Mesodermal cell (in vitro differentiated cells): Measurements from ENCODE around the gene C4orf36. TPM values are rescaled to one million over a fixed set of nuclear protein-coding genes. Genes with fewer than 3 reads are reported as not detected.

ENCODE experiments used
- H3K27ac ChIP-seq: 2 replicates; pipeline ENCODE4 v1.7.0; 2013; ENCODE audit warnings: mild to moderate bottlenecking, low read depth, low read length, moderate library complexity; ENCODE audit not compliant: severe bottlenecking
- H3K36me3 ChIP-seq: 2 replicates; pipeline ENCODE4 v1.7.1; 2013; ENCODE audit warnings: mild to moderate bottlenecking, low read length, moderate library complexity; ENCODE audit not compliant: control insufficient read depth, insufficient read depth
- H3K4me1 ChIP-seq: one replicate; pipeline ENCODE4 v1.7.1; 2013; ENCODE audit warnings: mild to moderate bottlenecking, low read length; ENCODE audit not compliant: insufficient read depth, control insufficient read depth, poor library complexity, severe bottlenecking
- H3K4me3 ChIP-seq: 2 replicates; pipeline ENCODE4 v1.7.0; 2013; ENCODE audit warnings: low read length, control low read depth, mild to moderate bottlenecking; ENCODE audit not compliant: insufficient read depth, poor library complexity, severe bottlenecking; ENCODE audit errors: extremely low read depth
- H3K9me3 ChIP-seq: 2 replicates; pipeline ENCODE4 v1.7.1; 2013; ENCODE audit warnings: mild to moderate bottlenecking, low read length, moderate library complexity; ENCODE audit not compliant: control insufficient read depth
- WGBS, 2 experiments: methylation state at CpG; one replicate each; pipeline ENCODE4 v1.1.5; 2013; ENCODE audit warnings: missing lambda C conversion rate in 2 of 2; ENCODE audit not compliant: insufficient coverage in 2 of 2; 5-methylcytosine and 5-hydroxymethylcytosine counted together
- polyA plus RNA-seq, 2 experiments: library from polyadenylated mRNA; stranded (reverse); fragments of 50-300 nt; gene quantifications; one replicate each; pipeline ENCODE4 v1.2.3, GENCODE V29; 2013

The C4orf36 gene, protein sequence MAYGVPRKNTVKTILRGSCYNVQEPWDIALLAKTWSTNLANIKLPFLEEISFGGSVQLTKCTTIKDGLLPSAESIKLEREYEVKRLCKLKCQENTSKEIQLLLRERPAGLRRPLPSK
- 0.96 TPM for polyA plus RNA-seq (2013, experiment 1 of 2)
- polyA plus RNA-seq (2013, experiment 2 of 2) = not detected

DNA sequence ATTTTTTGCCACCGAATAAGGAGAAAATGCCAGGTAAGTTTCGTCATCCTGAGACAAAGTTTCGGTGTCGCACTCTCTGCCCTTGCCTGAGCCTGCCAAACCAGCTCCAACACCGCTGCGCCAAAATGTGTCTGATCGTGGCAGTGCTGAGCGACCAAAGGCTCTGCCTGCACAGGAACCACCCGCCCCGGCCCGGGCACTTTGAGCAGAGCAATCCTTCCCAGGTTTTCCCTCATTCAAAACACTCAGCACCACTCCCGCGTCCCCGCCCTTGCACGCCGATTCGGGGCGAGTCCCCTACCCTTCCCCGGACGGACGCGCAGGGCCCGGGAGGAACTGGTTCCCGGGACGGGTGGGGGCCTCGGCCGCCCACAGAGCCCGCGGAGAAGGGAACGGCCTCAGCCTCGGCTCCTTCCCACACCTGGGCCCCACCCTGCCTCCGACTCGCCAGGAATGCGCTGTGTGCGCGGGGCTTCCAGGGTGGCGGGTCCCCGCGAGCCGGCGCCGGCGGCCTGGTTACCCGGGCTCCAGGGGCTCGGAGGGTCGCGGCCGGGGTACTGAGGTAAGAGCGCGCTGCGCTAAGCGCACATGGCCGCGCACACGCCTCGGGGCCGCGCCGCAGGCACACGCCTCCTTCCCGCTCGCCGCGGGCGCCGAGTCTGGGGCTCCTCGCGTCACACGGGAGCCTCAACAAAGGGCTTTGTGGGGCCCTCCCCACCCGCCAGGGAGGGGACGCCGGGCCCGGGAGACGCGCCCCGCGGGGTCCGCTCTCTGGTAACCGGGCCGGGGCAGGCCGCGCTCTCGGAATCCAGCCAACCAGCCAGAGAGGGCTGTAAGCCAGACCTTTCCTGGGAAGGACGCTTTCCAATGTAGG, at the start of gene C4orf36:
Gene C4orf36, minus strand, starts transcription at position 661 of the 874 bp plus-strand sequence. CDS start 902 bp downstream, outside the sequence.
- Histone ChIP-seq H3K36me3 (no peaks in the 10 kb centered on the region), H3K4me1 (no peaks in the 10 kb centered on the region), H3K9me3 (no peaks in the 10 kb centered on the region), H3K27ac (peak within 1 kb of the TSS; percentile 60), H3K4me3 (peak within 1 kb of the TSS; percentile 66)
- 1 to 2% methylated on average over 70 to 78 of the region's 84 CpGs for WGBS, 2 experiments

DNA sequence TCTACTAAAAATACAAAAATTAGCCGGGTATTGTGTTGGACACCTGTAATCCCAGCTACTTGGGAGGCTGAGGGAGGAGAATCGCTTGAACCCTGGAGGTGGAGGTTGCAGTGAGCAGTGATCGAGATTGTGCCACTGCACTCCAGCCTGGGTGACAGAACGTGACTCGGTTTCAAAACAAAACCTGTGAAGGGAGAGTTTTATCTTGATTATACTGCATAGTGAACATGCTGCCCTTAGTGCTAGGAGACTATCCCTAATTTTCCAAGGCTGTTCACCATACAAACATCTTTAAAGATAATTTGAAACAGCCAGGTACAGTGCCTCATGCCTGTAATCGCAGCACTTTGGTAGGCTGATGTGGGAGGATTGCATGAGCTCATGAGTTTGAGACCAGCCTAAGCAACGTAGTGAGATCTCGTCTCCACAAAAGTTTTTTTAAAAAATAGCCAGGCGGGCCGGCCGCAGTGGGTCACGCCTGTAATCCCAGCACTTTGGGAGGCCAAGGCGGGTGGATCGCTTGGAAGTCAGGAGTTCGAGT, 48.8 kb upstream of the C4orf36 start:
- Histone ChIP-seq H3K9me3 (no peaks in the 10 kb centered on the region), H3K36me3 (no peaks in the 10 kb centered on the region), H3K4me1 (peaks cover 29% of the 10 kb centered on the region), H3K27ac (no peak overlapping the region), H3K4me3 (no peak overlapping the region)
- 96% methylated on average over 13 of the region's 15 CpGs for whole genome bisulfite sequencing, 2 experiments

DNA sequence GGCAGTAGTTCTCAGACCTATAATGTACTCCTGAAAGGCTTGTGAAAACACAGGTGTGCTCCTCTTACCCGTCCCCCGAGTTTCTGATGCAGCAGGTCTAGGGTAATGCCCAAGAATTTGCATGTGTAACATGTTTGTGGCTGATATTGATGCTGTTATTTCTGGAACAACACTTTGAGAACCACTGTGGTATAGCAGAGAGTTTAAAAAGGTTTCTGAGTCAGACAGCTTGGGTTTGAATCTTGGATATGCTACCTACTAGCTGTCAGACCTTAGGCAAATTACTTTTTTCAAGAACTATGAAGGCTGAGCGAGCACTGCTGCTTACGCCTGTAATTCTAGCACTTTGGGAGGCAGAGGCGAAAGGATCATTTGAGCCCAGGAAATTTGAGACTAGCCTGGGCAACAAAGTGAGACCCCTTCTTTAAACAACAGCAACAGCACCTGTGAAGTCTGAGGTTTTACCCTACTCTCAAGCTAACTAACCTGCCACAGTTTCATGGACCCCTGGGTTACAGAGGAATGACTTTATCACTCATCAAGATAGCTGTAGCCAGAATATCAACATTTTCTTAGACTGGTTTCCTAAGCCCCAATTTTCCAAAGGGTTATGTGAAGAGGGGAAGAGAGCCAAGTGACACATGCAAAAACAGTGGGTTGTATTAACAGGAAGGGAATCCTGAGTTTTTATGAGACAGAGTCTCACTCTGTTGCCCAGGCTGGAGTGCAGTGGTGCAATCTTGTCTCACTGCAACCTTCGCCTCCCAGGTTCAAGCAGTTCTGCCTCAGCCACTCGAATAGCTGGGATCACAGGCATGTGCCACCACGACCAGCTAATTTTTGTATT, 47.7 kb upstream of the C4orf36 start:
- no peak overlapping the region for H3K4me3 ChIP-seq

DNA sequence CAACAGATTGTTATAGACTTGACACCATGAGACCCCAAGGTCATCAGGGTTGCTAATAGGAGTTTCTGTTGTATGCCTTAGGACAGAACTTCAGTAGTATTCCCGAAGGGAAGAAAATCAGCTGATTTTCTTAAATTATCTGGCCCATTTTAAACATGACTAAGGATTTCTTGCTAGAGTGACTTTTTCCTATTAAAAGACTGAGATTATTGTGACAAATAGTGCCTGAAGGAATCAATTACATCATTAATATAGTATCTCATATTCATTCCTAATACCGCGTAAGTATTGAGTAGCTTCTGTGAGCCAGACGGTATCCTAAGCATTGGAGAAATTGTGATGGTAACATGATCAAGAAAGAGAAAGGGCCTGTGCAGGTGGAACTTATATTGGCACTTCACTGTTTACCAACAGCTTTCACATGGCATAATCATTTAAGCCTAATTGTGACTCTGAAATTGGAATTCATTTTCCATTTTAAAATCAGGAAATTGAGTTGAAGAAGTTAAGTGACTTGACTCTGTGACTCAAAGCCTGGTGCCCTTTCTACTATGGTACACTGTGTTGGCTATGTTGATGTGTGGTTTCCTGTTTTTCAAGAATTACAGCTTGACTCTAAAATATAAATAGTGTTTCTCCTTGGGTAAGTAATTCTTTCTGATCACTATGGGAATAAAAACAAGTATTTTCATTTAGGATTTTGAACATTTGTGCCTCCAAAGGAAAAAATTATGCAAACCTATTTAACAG, 46.7 kb upstream of the C4orf36 start:
- Histone ChIP-seq H3K36me3 (no peaks in the 10 kb centered on the region), H3K27ac (no peak overlapping the region), H3K4me3 (no peak overlapping the region), H3K9me3 (no peaks in the 10 kb centered on the region), H3K4me1 (peaks cover 29% of the 10 kb centered on the region)
- WGBS, 2 experiments = no CpG with 5 or more reads among the region's 4 CpGs

More for the DNA sequence above, 47.7 kb upstream of the C4orf36 start:
- H3K36me3 ChIP-seq = no peaks in the 10 kb centered on the region
- no peaks in the 10 kb centered on the region for H3K9me3 ChIP-seq
- peaks cover 29% of the 10 kb centered on the region for H3K4me1 ChIP-seq
- WGBS, 2 experiments = 85 to 88% methylated on average over 8 of the region's 8 CpGs
- peak overlapping the region; percentile 29 for H3K27ac ChIP-seq

DNA sequence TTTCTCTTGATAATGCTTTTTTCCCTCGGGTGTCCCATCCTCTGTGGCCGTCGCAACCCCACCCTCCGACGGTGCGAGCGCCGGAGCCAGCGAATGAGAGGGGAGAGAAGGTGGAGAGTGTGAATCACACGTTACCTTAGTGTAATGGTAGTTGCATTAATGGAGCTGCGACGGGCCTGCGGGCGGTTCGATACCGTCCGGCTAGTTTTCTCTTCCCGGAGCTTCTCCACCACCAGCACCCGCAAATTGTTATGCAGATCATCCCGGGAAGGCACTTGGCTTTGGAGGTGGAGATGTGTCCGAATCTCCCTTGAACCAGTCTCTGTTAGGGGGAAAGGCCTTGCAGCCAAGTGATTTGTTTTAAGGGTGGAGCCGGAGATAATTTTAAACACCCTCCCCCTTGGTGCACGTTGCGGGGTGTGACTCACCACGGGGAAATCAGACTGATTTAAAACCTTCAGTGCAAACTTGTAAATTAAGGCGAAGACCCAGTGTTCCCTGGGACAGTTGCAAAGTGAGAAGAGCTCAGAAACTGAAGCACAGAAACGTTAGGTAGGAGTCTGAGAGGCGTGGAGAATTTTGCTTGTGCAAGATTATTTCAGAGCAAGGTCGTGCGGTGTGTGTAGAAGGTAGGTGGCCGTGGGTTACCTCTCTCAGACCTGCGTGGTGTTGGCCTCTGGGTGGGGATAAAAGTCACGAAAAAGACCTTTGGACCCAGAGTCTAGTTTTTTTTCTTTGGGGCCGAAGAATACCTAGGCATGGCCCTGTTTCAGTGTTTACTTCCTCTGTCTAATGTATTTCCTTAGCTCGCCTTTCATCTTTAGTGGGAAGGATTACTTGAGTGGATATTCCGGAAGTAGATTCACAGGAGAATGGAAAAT, 43.9 kb upstream of the C4orf36 start:
- Histone ChIP-seq H3K4me3 (peak overlapping the region; percentile 77), H3K4me1 (peaks cover 29% of the 10 kb centered on the region), H3K36me3 (no peaks in the 10 kb centered on the region), H3K9me3 (no peaks in the 10 kb centered on the region), H3K27ac (peak overlapping the region; percentile 83)
- WGBS, 2 experiments = 2 to 4% methylated on average over 9 to 11 of the region's 36 CpGs

DNA sequence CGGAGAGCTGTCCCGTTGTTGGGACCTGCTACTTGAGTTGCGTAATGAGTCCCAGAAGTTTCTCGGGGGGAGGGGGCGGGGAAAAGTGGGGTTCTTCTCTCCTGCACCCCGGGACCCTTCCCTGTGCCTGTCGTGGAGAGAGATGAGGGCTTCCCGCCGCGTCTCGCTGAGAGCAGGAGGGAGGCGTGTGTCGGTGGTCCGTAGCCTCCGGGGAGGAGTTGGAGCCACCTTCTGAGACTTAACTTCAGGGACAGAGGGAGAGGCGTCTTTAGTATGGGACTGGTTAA, 43.3 kb upstream of the C4orf36 start:
- no peaks in the 10 kb centered on the region for H3K9me3 ChIP-seq
- H3K27ac ChIP-seq = peak overlapping the region; percentile 83
- peaks cover 29% of the 10 kb centered on the region for H3K4me1 ChIP-seq
- peak overlapping the region; percentile 77 for H3K4me3 ChIP-seq
- 0 to 3% methylated on average over 5 to 11 of the region's 16 CpGs for WGBS, 2 experiments
- no peaks in the 10 kb centered on the region for H3K36me3 ChIP-seq

DNA sequence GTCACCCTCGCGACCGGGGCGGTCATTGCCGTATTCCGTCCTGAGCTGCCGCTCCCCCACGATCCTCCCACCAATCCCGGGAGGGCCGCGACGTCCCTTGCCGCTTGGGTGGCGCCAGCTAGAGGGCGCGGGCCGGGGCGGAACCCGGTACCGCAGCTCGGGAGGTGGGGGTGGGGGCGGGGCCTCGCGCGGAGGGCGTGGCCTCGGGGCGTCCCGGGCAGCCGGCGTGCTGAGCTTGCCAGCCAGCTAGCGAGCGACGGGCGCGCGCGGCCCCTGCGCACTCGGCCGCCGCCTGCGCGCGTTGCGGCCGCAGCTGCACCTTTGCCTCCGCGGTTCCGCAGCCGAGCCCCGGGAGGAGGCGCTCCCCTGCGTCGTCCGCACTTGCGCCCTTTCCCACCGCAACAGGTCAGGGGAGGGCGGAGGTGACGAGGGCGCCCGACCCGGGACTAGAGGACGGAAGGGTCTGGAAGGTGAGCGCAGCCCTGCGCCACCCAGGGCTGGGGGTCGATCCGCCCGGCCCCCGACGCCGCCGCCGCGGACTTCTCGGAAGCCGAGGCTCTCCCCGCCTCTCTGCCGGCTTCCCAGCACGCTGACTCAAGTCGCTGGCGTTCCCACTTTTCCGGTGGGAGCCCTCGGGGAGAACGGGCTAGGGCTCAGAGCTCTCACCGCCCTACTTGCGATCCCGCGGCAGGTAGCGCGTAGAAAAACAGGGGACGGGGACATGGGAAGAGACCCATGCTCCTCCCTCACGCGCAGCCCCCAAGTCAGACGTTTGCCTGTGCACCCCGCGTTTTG, 42.7 kb upstream of the C4orf36 start, which contains the start of gene AFF1:
Gene AFF1, plus strand, starts transcription at position 241 of the 795 bp plus-strand sequence. CDS start 13,523 bp downstream, outside the sequence.
- Histone ChIP-seq H3K36me3 (no peaks in the 10 kb centered on the region), H3K27ac (peak within 1 kb of the TSS; percentile 83), H3K4me1 (peaks cover 27% of the 10 kb centered on the region), H3K4me3 (peak within 1 kb of the TSS; percentile 77), H3K9me3 (no peaks in the 10 kb centered on the region)
- 0% methylated on average over 55 to 77 of the region's 97 CpGs for WGBS, 2 experiments

DNA sequence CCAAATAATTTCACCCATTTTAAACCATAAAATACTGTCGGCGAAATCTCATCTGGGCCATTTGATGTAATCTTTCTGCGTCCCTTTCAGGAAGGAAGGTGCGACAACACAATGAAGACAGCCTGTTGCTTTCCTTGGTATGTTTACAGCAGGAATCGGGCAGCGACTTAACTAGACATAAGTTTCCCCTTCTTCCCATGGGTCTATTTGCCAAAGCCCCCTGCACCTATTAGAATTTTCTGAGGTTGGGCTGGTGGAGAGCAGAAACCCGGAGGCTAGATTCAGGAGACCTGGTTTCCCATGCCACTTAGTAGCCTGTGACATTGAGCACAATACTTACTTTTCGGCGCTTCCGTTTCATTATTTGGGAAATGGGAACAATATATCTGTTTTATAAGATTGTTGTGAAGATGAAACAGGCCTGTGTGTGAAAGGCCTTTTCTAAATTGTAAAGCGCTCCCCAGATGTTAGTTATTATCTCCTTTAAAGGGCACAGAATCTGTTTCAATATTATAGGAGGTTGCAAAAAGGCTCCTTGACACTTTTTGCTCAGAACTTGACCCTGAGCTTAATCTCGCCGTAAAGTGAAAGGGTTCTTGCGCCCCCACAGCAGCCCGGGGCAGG, 42.0 kb upstream of the C4orf36 start:
- Histone ChIP-seq H3K4me3 (peak overlapping the region; percentile 77), H3K4me1 (peaks cover 20% of the 10 kb centered on the region), H3K36me3 (no peaks in the 10 kb centered on the region), H3K27ac (peak overlapping the region; percentile 55), H3K9me3 (no peaks in the 10 kb centered on the region)
- WGBS, 2 experiments = 28 to 29% methylated on average over 8 to 10 of the region's 15 CpGs
